GM23338 (cell line): ENCODE results near the gene BCAS3. TPM values are rescaled to one million over a fixed set of nuclear protein-coding genes. Genes with fewer than 3 reads are reported as not detected.

ENCODE experiments used
- ATAC-seq: fragments of 200-7000 bp; cut with Tn5 transposase; 3 replicates; pipeline ENCODE4 v1.9.1; 2020
- DNase-seq: peaks from one replicate; pipeline ENCODE4 v3.0.0-alpha.2; 2015; ENCODE audit warnings: low spot score
- H2AFZ ChIP-seq: fragments of 200-600 bp; sonication (generic); 2 replicates; pipeline ENCODE4 v1.8.0; 2016; ENCODE audit warnings: antibody characterized with exemption, mild to moderate bottlenecking, moderate library complexity
- H3F3A ChIP-seq: fragments of 200-600 bp; sonication (generic); replicated peaks from 2 replicates; pipeline ENCODE4 v1.8.0; 2017; ENCODE audit warnings: antibody characterized with exemption, mixed run types, low read depth
- H3K27ac ChIP-seq: fragments of 200-600 bp; sonication (generic); 2 replicates; pipeline ENCODE4 v1.6.1; 2016; ENCODE audit warnings: low read depth
- H3K27me3 ChIP-seq: fragments of 200-600 bp; sonication (generic); 2 replicates; pipeline ENCODE4 v1.8.0; 2016; ENCODE audit warnings: mild to moderate bottlenecking, mixed run types, moderate library complexity; ENCODE audit not compliant: insufficient read depth
- H3K36me3 ChIP-seq: fragments of 200-600 bp; sonication (generic); 2 replicates; pipeline ENCODE4 v1.8.0; 2016; ENCODE audit warnings: mild to moderate bottlenecking; ENCODE audit not compliant: insufficient read depth
- H3K4me1 ChIP-seq: fragments of 200-600 bp; sonication (generic); 2 replicates; pipeline ENCODE4 v1.8.0; 2016; ENCODE audit warnings: mild to moderate bottlenecking, moderate library complexity; ENCODE audit not compliant: insufficient read depth
- H3K4me2 ChIP-seq: fragments of 200-600 bp; sonication (generic); 2 replicates; pipeline ENCODE4 v1.7.1; 2017; ENCODE audit warnings: mixed run types
- H3K4me3 ChIP-seq: fragments of 200-600 bp; sonication (generic); 2 replicates; pipeline ENCODE4 v1.6.1; 2016; ENCODE audit warnings: mixed run types
- H3K79me2 ChIP-seq: fragments of 200-600 bp; sonication (generic); replicated peaks from 2 replicates; pipeline ENCODE4 v1.8.0; 2017; ENCODE audit warnings: mild to moderate bottlenecking; ENCODE audit not compliant: insufficient read depth
- H3K9me2 ChIP-seq: fragments of 200-600 bp; sonication (generic); 2 replicates; pipeline ENCODE4 v1.8.0; 2017; ENCODE audit not compliant: insufficient read depth
- H4K20me1 ChIP-seq: fragments of 200-600 bp; sonication (generic); replicated peaks from 2 replicates; pipeline ENCODE4 v1.8.0; 2017; ENCODE audit warnings: mild to moderate bottlenecking; ENCODE audit not compliant: insufficient read depth
- H3K27ac Mint-ChIP-seq: 2 replicates; pipeline ENCODE4 v1.8.0; 2020; ENCODE audit warnings: inconsistent platforms, mild to moderate bottlenecking, moderate library complexity, mixed read lengths
- H3K27me3 Mint-ChIP-seq: 3 replicates; pipeline ENCODE4 v1.8.0; 2022; ENCODE audit warnings: low read depth, mild to moderate bottlenecking, moderate library complexity, mixed read lengths, inconsistent platforms; ENCODE audit not compliant: insufficient read depth, poor library complexity
- H3K36me3 Mint-ChIP-seq: 3 replicates; pipeline ENCODE4 v1.8.0; 2021; ENCODE audit warnings: low read depth, mild to moderate bottlenecking, inconsistent platforms, moderate library complexity, mixed read lengths
- H3K4me1 Mint-ChIP-seq: 3 replicates; pipeline ENCODE4 v1.8.0; 2020; ENCODE audit warnings: mild to moderate bottlenecking, inconsistent platforms, mixed read lengths
- H3K4me3 Mint-ChIP-seq: 3 replicates; pipeline ENCODE4 v1.8.0; 2021; ENCODE audit warnings: moderate library complexity, mild to moderate bottlenecking, inconsistent platforms, mixed read lengths
- H3K9me3 Mint-ChIP-seq: 3 replicates; pipeline ENCODE4 v1.8.0; 2020; ENCODE audit warnings: moderate library complexity, mild to moderate bottlenecking, inconsistent platforms, mixed read lengths
- CREB1 ChIP-seq: fragments of 250-450 bp; sonication (Bioruptor Pico); IDR thresholded peaks from 2 replicates; pipeline ENCODE4 v1.5.0; 2020; ENCODE audit warnings: low read depth, mild to moderate bottlenecking, moderate library complexity
- CTCF ChIP-seq, 2 experiments: fragments of 200-600 bp in 1 of 2; sonication (generic) in 1 of 2; conservative IDR thresholded peaks; 2 replicates each; pipeline versions ENCODE4 v1.5.1 to v1.6.1; 2016 to 2017; ENCODE audit warnings: antibody characterized with exemption in 2 of 2, low read depth in 2 of 2, mild to moderate bottlenecking in 2 of 2, moderate library complexity in 1 of 2
- ETS1 ChIP-seq: IDR thresholded peaks from 2 replicates; pipeline ENCODE4 v1.6.1; 2016; ENCODE audit warnings: antibody characterized with exemption
- EZH2 ChIP-seq: fragments of 200-600 bp; sonication (generic); IDR thresholded peaks from one replicate; pipeline ENCODE4 v1.8.0; 2017; ENCODE audit warnings: antibody characterized with exemption, mild to moderate bottlenecking, low read depth; ENCODE audit not compliant: unreplicated experiment
- EZH2phosphoT487 ChIP-seq: fragments of 200-600 bp; sonication (generic); IDR thresholded peaks from one replicate; pipeline ENCODE4 v1.8.1; 2018; ENCODE audit warnings: antibody characterized with exemption; ENCODE audit not compliant: unreplicated experiment
- JUNB ChIP-seq: IDR thresholded peaks from one replicate; pipeline ENCODE4 v1.6.1; 2016; ENCODE audit warnings: antibody characterized with exemption; ENCODE audit not compliant: unreplicated experiment
- NANOG ChIP-seq: IDR thresholded peaks from 2 replicates; pipeline ENCODE4 v1.6.1; 2016; ENCODE audit warnings: antibody characterized with exemption, borderline replicate concordance
- POLR2AphosphoS5 ChIP-seq: IDR thresholded peaks from 2 replicates; pipeline ENCODE4 v1.6.1; 2016; ENCODE audit warnings: antibody characterized with exemption, low read depth
- REST ChIP-seq: IDR thresholded peaks from one replicate; pipeline ENCODE4 v1.6.1; 2018; ENCODE audit warnings: antibody characterized with exemption; ENCODE audit not compliant: unreplicated experiment
- STAT1 ChIP-seq: IDR thresholded peaks from one replicate; pipeline ENCODE4 v1.6.1; 2016; ENCODE audit warnings: antibody characterized with exemption; ENCODE audit not compliant: unreplicated experiment
- ZNF114 ChIP-seq: fragments of 250-450 bp; sonication (Bioruptor Pico); IDR thresholded peaks from 2 replicates; pipeline ENCODE4 v1.5.0; 2020; ENCODE audit warnings: mild to moderate bottlenecking, moderate library complexity
- ZNF331 ChIP-seq: fragments of 250-450 bp; sonication (Bioruptor Pico); IDR thresholded peaks from 2 replicates; pipeline ENCODE4 v1.5.0; 2020; ENCODE audit warnings: low read depth, mild to moderate bottlenecking, moderate library complexity
- ZNF462 ChIP-seq: fragments of 250-450 bp; sonication (Bioruptor Pico); IDR thresholded peaks from 2 replicates; pipeline ENCODE4 v1.5.0; 2020; ENCODE audit warnings: mild to moderate bottlenecking, moderate library complexity
- polyA plus RNA-seq: library from polyadenylated mRNA; unstranded; fragments of >200 nt; fragmentation: Nextera tagmentation; extraction: Ambion mirVana; gene quantifications from 2 replicates; pipeline ENCODE4 v1.2.1, GENCODE V29; 2016
- total RNA-seq: library from RNA; depleted of rRNA; stranded (reverse); fragments of >200 nt; shearing (Covaris generic); gene quantifications from 2 replicates; pipeline ENCODE4 v1.2.3, GENCODE V29; 2014

The BCAS3 gene
- total and polyA plus RNA-seq, 2 experiments from 2014 or later: 8.2 to 28.0 TPM

GRCh38 chr17:60738287-60738686 is 60.6 kb downstream of the BCAS3 start:
- no peak overlapping the region for H3K4me2 ChIP-seq
- Mint-ChIP-seq H3K36me3 (no peaks in the 10 kb centered on the region), H3K27me3 (no peaks in the 10 kb centered on the region), H3K9me3 (no peaks in the 10 kb centered on the region), H3K4me1 (no peaks in the 10 kb centered on the region), H3K27ac (no peak overlapping the region), H3K4me3 (no peak overlapping the region)
- no peaks in the 10 kb centered on the region for H3K9me2 ChIP-seq
- no peak overlapping the region for H2AFZ ChIP-seq
- no peak for ATAC-seq
- no peak for DNase-seq
- H3K4me1 ChIP-seq: no peaks in the 10 kb centered on the region; the same call in 1 of the 2 replicates
- no peaks in the 10 kb centered on the region for H3K36me3 ChIP-seq
- H3K4me3 ChIP-seq: no peak overlapping the region
- H3K79me2 ChIP-seq: no peaks in the 10 kb centered on the region
- no peaks in the 10 kb centered on the region for H4K20me1 ChIP-seq
- no peaks in the 10 kb centered on the region for H3K27me3 ChIP-seq
- no peaks in the 10 kb centered on the region for H3F3A ChIP-seq
- TF ChIP-seq JUNB (no peak), CTCF (conservative IDR thresholded peaks at IDR 0.05; ENCODE audit: low read depth in 2 of 2) (no peak), CREB1 (CRISPR knock-in tag) (no peak), NANOG (no peak), STAT1 (no peak), ZNF462 (CRISPR knock-in tag) (no peak), ZNF114 (CRISPR knock-in tag) (no peak), EZH2 (no peak), EZH2phosphoT487 (no peak), ZNF331 (CRISPR knock-in tag) (no peak), POLR2AphosphoS5 (no peak), REST (no peak), ETS1 (no peak)
- no peak overlapping the region for H3K27ac ChIP-seq
